K562 (cell line): ENCODE measurements around the gene PSMD4. TPM values are rescaled to one million over a fixed set of nuclear protein-coding genes. Genes with fewer than 3 reads are reported as not detected.
A peak's percentile ranks its signal among the peaks of the same experiment; 100 is the strongest.

ENCODE experiments used
- ARHGAP35 ChIP-seq: fragments of 450-650 bp; IDR thresholded peaks from 2 replicates; pipeline ENCODE4 v1.6.1; 2018; ENCODE audit not compliant: partially characterized antibody
- BACH1 ChIP-seq: fragments of 200-800 bp; sonication (Bioruptor generic); IDR thresholded peaks from 2 replicates; pipeline ENCODE4 v1.6.1; 2016; ENCODE audit warnings: missing genetic modification characterization, missing compliant biosample characterization
- ETV1 ChIP-seq: fragments of 450-650 bp; conservative IDR thresholded peaks from 2 replicates; pipeline ENCODE4 v1.6.1; 2016; ENCODE audit warnings: missing genetic modification characterization, control low read depth, low read depth, missing compliant biosample characterization
- FOXA1 ChIP-seq: fragments of 450-650 bp; IDR thresholded peaks from 2 replicates; pipeline ENCODE4 v1.6.1; 2016; ENCODE audit warnings: mild to moderate bottlenecking, borderline replicate concordance
- GABPB1 ChIP-seq: sonication (generic); formaldehyde crosslinking; IDR thresholded peaks from 2 replicates; pipeline ENCODE4 v1.8.0; 2022; ENCODE audit warnings: mild to moderate bottlenecking, missing genetic modification reagents
- HMGN3 ChIP-seq: IDR thresholded peaks from 2 replicates; pipeline ENCODE4 v1.6.1; 2011; ENCODE audit warnings: borderline replicate concordance, low read depth, mild to moderate bottlenecking, mixed read lengths, low read length; ENCODE audit not compliant: insufficient read length; ENCODE audit errors: extremely low read depth
- KDM1A ChIP-seq, 2 experiments: fragments of 450-650 bp; IDR thresholded peaks; 2 replicates each; pipeline ENCODE4 v1.6.1; 2016; ENCODE audit warnings: mild to moderate bottlenecking in 2 of 2
- MBD2 ChIP-seq: sonication (generic); IDR thresholded peaks from 2 replicates; pipeline ENCODE4 v1.6.1; 2016; ENCODE audit warnings: low read depth, borderline replicate concordance
- NFIX ChIP-seq: fragments of 250-450 bp; sonication (Bioruptor Pico); IDR thresholded peaks from 2 replicates; pipeline ENCODE4 v1.4.0; 2020; ENCODE audit warnings: low read depth, mild to moderate bottlenecking, moderate library complexity
- PML ChIP-seq: IDR thresholded peaks from 2 replicates; pipeline ENCODE4 v1.6.1; 2012; ENCODE audit warnings: low read length, inconsistent platforms
- PYGO2 ChIP-seq: fragments of 450-650 bp; IDR thresholded peaks from 2 replicates; pipeline ENCODE4 v1.6.1; 2016; ENCODE audit warnings: mild to moderate bottlenecking, missing genetic modification characterization, moderate library complexity, missing compliant biosample characterization
- RBM17 ChIP-seq: fragments of 200-400 bp; formaldehyde crosslinking; IDR thresholded peaks from 2 replicates; pipeline ENCODE4 v1.6.1; 2017; ENCODE audit warnings: low read depth, mild to moderate bottlenecking, low read length, borderline replicate concordance
- SRSF7 ChIP-seq: fragments of 200-400 bp; formaldehyde crosslinking; optimal IDR thresholded peaks from 2 replicates; pipeline ENCODE3; 2017; ENCODE audit warnings: mild to moderate bottlenecking, low read depth, low read length
- ZFP36 ChIP-seq: fragments of 150-350 bp; IDR thresholded peaks from 2 replicates; pipeline ENCODE4 v1.6.1; 2018; ENCODE audit warnings: low read length, low read depth; ENCODE audit not compliant: partially characterized antibody
- ZFX ChIP-seq: sonication (generic); formaldehyde crosslinking; IDR thresholded peaks from 2 replicates; pipeline ENCODE4 v1.8.0; 2022; ENCODE audit warnings: mild to moderate bottlenecking, missing genetic modification reagents, moderate library complexity
- ZNF212 ChIP-seq: fragments of 450-650 bp; formaldehyde crosslinking; IDR thresholded peaks from 2 replicates; pipeline ENCODE4 v1.4.0; 2020; ENCODE audit warnings: mild to moderate bottlenecking
- ZNF232 ChIP-seq: sonication (generic); formaldehyde crosslinking; IDR thresholded peaks from 2 replicates; pipeline ENCODE4 v1.8.0; 2022; ENCODE audit warnings: mild to moderate bottlenecking, missing genetic modification reagents
- ZNF274 ChIP-seq: IDR thresholded peaks from 2 replicates; pipeline ENCODE4 v1.6.1; 2011; ENCODE audit warnings: low read depth, mild to moderate bottlenecking, low read length, moderate library complexity, borderline replicate concordance
- ZNF507 ChIP-seq: conservative IDR thresholded peaks from 2 replicates; pipeline ENCODE4 v1.6.1; 2017; ENCODE audit warnings: missing genetic modification characterization, missing compliant biosample characterization
- polyA plus RNA-seq, 8 experiments: library from polyadenylated mRNA; depleted of rRNA in 4 of 8; stranded (reverse) in 5 of 8; unstranded in 3 of 8; fragments of >200 nt; fragmentation: Nextera tagmentation in 2 of 8; fragmentation: Illumina TruSeq in 1 of 8; extraction: Ambion mirVana in 2 of 8; extraction: Trizol in 1 of 8; gene quantifications; 2 replicates each; pipeline versions ENCODE4 v1.2.1 to v1.2.3, GENCODE V29; 2011 to 2014; ENCODE audit warnings: inconsistent platforms in 1 of 8, missing spikeins in 1 of 8
- total RNA-seq, 7 experiments: library from RNA; depleted of rRNA in 6 of 7; stranded (reverse); fragments of >200 nt in 6 of 7; fragmentation: Illumina TruSeq in 2 of 7; extraction: Trizol in 2 of 7; gene quantifications; 2 replicates each; pipeline versions ENCODE4 v1.2.1 to v1.2.3, GENCODE V29; 2011 to 2021; ENCODE audit warnings: low replicate concordance in 1 of 7
- TF ChIP-seq, protein P1 (sequence below), 2 experiments: fragments of 450-650 bp; IDR thresholded peaks; 2 replicates each; pipeline ENCODE4 v1.6.1; 2018; ENCODE audit warnings: mild to moderate bottlenecking in 2 of 2, low read depth in 1 of 2; ENCODE audit not compliant: partially characterized antibody in 2 of 2
- TF ChIP-seq, protein P2 (sequence below): fragments of 450-650 bp; formaldehyde crosslinking; IDR thresholded peaks from 2 replicates; pipeline ENCODE4 v1.4.0; 2020; ENCODE audit warnings: mild to moderate bottlenecking, mixed read lengths

The PSMD4 gene
- total and polyA plus RNA-seq, 9 of the 15 experiments (the other 6 are each of a cell fraction or from before 2014, with no cell fraction given): 194 to 353 (median 295) TPM

DNA sequence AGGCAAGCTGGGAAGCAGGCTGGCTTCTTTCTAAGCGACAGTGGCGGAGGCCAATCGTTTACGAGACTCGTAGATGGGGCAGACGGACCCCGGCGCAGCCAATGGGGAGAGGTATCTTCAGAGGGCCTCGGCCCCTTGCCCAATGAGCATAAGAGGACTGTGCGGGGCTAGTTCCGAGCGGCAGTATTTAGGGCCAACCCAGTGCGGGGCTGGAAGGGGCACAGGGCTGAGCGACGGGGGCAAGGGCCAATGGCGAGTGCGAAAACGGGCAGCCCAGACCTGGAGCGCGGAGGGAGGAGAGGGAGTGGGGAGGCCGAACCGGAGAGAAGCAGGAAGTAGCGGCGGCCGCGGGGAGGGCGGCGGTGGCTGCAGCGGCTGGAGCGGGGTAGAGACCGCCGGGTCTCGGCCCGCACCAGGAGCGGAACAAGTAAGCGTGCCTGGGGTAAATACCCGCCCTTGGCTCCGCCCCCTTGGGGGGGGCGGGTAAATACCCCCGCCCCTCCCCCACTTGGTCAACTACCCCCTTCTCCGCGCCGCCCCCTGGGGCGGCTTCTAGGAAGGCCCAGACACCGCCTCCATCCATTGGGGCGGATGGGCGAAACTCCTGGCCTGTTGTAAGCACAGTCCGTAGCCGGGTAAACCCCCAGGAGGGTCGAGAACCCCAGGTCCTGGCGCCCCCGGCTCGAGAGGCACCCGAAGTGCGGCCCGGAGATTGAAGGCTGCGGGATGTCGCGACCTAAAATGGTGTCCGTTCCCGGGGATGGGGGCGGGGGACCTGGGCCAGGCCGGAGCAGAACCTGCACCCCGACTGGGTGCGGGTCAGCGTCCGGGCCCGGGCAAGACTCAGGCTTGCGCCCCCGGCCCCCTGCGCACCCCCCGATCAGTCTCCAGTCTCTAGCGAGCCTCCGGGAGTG lies 27.7 kb downstream of the PSMD4 start, which contains the start of gene ZNF687 (continued):
- TF ChIP-seq, protein P1, sequence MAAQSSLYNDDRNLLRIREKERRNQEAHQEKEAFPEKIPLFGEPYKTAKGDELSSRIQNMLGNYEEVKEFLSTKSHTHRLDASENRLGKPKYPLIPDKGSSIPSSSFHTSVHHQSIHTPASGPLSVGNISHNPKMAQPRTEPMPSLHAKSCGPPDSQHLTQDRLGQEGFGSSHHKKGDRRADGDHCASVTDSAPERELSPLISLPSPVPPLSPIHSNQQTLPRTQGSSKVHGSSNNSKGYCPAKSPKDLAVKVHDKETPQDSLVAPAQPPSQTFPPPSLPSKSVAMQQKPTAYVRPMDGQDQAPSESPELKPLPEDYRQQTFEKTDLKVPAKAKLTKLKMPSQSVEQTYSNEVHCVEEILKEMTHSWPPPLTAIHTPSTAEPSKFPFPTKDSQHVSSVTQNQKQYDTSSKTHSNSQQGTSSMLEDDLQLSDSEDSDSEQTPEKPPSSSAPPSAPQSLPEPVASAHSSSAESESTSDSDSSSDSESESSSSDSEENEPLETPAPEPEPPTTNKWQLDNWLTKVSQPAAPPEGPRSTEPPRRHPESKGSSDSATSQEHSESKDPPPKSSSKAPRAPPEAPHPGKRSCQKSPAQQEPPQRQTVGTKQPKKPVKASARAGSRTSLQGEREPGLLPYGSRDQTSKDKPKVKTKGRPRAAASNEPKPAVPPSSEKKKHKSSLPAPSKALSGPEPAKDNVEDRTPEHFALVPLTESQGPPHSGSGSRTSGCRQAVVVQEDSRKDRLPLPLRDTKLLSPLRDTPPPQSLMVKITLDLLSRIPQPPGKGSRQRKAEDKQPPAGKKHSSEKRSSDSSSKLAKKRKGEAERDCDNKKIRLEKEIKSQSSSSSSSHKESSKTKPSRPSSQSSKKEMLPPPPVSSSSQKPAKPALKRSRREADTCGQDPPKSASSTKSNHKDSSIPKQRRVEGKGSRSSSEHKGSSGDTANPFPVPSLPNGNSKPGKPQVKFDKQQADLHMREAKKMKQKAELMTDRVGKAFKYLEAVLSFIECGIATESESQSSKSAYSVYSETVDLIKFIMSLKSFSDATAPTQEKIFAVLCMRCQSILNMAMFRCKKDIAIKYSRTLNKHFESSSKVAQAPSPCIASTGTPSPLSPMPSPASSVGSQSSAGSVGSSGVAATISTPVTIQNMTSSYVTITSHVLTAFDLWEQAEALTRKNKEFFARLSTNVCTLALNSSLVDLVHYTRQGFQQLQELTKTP (IDR thresholded peaks at IDR 0.05; ENCODE audit: low read depth in 1 of 2, partially characterized antibody in 2 of 2): no peak
- peak; percentile 21 for TF ChIP-seq ETV1 (tag)
- TF ChIP-seq NFIX (CRISPR knock-in tag): no peak
- TF ChIP-seq ZNF232: no peak
- no peak for TF ChIP-seq FOXA1
- TF ChIP-seq ARHGAP35: no peak
- TF ChIP-seq, protein P2, sequence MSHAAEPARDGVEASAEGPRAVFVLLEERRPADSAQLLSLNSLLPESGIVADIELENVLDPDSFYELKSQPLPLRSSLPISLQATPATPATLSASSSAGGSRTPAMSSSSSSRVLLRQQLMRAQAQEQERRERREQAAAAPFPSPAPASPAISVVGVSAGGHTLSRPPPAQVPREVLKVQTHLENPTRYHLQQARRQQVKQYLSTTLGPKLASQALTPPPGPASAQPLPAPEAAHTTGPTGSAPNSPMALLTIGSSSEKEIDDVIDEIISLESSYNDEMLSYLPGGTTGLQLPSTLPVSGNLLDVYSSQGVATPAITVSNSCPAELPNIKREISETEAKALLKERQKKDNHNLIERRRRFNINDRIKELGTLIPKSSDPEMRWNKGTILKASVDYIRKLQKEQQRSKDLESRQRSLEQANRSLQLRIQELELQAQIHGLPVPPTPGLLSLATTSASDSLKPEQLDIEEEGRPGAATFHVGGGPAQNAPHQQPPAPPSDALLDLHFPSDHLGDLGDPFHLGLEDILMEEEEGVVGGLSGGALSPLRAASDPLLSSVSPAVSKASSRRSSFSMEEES (CRISPR knock-in tag): no peak
- no peak for TF ChIP-seq PYGO2 (tag)
- TF ChIP-seq ZNF212 (CRISPR knock-in tag): no peak
- TF ChIP-seq GABPB1 (CRISPR knock-in tag): no peak
- no peak for TF ChIP-seq RBM17
- no peak for TF ChIP-seq SRSF7
- no peak for TF ChIP-seq ZNF507
- no peak for TF ChIP-seq ZNF274
- peak; percentile 86; the same call in 1 of the 2 replicates for TF ChIP-seq ZFX
- no peak for TF ChIP-seq BACH1
- TF ChIP-seq MBD2: peak; percentile 100
- no peak; the same call in 1 of the 2 replicates for TF ChIP-seq PML
- TF ChIP-seq KDM1A (IDR thresholded peaks at IDR 0.05): peak in 1 of 2 experiments; percentile 69; a peak in 1 of 4 replicates
- TF ChIP-seq ZFP36: peak; percentile 39
- TF ChIP-seq HMGN3: peak; percentile 43
